Cerebellar nuclear complex (tissue), 1 donor: Measurements from ENCODE around the gene GFRA1.

Source experiments
- DNase-seq, 2 experiments: peaks; one replicate each; lab custom pipeline; 2025; lab: John Stamatoyannopoulos, UW

GFRA1 gene

DNA sequence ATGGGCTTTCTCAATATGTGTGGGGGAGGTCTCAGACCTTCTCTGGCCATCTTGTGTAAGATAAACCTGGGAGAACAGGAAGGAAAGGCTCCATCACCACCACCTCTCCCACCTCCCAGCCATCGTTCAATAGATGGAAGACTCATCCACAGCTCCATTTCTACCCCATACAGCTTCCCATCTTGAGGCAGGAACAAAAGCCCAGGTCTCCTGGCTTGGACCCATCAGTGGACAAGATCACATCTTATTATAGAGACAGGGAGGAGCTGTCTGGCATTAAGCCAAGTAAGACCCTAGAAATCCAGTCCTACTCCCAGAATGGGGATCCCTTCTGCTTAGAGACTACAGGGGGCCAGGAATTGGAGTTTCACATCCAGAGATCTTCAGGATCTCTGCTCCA is 150.3 kb downstream of the GFRA1 start:
- DNase-seq: no peak

- DNase-seq: no peak
Measured at GRCh38 chr10:116121640-116122525, 151.1 kb downstream of the GFRA1 start.

- DNase-seq: no peak
Measured at GRCh38 chr10:116120688-116121455, 152.1 kb downstream of the GFRA1 start.

DNA sequence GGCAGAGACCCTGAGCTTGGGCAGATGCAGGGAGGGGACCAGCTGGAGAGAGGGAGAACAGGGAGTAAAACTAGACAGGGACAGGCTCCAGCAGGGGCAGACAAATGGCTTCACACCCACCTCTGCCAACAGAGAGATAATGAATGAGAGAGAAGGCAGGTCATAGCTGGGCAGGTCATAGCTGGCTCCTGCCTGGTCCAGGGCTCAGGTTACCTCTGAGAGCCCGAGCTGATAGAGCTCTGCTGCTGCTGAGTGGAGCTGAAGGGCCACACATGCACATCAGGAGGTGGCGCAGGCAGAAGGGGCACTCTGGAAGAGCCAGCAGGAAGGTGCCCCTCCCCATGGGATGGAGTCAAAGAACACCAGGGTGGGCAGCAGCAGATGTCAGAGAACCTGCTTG is 154.2 kb downstream of the GFRA1 start:
- DNase-seq: no peak

DNA sequence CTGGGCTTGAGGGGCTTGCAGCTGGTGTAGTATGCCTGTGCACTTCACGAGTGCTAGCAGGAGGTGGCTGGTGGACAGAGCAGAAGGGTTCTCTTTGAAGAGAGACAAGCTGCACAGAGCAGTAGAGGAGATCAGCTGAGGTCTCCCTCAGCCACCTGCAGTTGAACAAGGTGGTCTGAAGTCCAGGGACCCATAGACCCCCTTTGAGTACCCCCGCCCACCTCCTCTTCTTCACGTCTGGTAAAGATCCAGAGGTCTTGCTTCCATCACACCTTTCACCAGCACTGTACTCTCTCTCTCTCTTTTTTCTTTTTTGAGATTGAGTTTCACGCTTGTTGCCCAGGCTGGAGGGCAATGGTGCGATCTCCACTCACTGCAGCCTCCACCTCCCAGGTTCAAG is 157.2 kb downstream of the GFRA1 start:
- no peak for DNase-seq

DNA sequence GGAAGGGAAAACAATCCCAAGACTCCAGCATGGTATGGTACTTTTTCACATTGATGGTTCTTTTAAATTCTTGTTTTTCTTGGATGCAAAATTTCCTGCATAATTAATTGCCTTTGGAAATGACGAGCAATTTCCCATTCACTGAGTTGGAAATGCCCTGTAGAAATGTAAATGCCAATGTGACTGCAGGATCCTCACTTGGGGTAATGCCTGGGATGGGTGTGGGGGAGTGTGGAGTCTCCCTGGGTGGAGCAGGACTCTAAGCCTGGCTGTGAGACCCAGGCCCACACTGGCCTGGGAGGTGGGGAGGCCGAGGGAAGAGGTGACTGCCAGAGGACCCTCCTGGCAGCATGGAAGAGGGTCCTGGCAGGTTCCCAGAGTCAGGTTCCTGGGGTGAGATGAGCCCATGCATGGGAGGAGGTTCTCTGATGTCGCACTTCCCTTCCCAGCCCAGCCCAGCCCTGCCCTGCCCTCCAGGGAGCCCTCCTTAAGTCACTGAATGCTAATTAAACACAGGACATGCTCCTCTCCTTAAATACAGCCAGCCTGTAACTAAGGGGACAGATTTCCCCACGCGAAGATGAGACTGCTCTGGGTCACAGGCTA is 157.9 kb downstream of the GFRA1 start:
- DNase-seq: no peak

DNA sequence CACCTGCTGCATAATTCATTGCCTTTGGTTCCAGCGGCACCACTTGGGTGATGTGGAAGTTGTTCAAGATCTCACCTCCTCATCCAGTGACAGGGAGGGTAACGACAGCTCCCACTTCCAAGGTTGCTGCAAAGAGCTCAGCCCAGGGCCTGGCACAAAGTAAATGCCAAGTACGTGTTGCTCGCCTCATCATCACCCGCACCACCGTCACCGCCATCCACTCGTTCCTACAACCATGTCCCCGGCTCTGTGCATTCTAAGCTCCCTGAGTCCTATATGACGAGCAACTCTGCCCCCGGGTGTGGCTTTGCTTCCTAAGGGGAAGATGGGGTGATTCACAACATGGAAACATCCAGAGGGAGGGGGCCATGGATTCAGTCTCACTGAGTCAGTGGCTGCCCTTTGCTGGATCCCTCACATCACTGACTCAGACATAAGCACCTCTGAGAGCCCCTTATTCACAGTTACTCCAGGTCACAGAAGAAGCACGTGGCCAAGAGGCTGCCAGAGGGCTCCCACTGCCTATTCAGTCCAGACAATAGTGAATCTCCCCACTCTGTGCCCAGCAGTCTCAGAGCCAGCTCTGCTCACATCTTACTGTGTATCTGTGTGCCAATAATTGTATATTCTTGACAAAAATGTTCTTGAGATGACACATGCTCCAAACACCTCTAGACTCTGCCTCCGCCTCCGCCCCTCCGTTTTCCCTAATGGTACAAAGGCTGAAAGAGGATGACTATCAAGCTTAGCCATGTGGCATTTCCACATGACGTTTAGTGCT is 159.1 kb downstream of the GFRA1 start:
- no peak for DNase-seq

- no peak for DNase-seq
Measured at GRCh38 chr10:116112232-116113231, 160.5 kb downstream of the GFRA1 start.

GRCh38 chr10:116111483-116112095 is 161.4 kb downstream of the GFRA1 start:
- DNase-seq: no peak

DNA sequence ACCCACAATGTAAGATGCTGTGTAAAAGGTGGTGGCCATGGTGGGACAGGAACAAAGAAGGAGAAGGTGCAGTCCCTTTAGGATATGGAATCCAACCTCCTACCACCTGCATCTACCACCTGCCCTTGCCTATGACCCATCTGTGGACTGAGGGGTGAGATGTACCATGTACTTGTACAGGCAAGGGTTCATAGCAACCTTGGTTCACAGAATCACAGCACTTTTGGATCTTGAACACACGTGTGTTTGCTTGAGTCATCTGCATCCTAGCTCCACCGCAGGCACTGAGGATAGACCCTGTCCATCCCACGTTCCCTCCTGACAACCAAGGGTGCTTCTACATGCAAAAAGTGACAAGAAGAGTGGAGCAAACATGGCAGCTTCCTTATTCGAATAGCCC is 162.3 kb downstream of the GFRA1 start:
- no peak for DNase-seq

DNA sequence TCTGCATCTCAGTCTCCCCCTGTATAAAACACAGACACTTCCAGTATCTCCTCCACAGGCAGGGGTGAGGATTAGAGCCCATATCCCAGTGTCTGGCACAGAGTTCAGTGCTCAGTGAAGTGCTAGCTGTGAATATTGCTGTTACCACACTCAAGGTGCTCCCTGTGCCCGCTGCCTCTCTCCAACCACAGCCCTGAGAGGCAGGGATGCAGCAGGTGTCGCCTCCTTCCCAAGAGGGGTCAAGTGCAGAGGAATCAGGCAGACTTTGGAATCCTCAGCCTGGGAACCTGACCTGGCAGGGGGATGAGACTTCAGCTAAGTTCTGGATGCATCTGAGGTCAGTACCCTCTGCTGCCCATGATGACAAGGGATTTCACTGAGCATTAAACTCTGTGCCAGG is 163.1 kb downstream of the GFRA1 start:
- DNase-seq: no peak

GRCh38 chr10:116109481-116109880 is 163.5 kb downstream of the GFRA1 start:
- DNase-seq: no peak

- no peak for DNase-seq
Measured at GRCh38 chr10:116108095-116108494, 164.9 kb downstream of the GFRA1 start.

GRCh38 chr10:116106611-116107010 is 166.4 kb downstream of the GFRA1 start:
- DNase-seq: no peak

DNA sequence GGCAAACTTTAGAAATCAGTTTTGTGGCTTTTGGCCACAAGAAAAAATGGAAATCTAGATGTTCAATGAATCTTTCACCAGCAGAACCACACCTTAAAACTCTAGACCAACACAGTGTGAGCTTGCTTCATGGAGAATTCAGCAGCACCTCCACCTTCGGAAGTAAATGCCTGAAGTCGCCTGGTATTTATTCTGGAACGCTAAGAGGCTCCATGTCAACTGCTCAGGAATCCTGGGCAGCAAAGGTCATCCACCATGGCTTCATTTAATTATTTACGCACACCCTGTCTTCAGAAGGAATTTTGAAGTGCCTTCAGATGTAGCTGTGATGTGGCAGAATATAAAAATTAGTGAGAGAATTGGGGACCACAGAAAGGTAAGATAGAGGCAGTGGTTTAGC is 167.7 kb downstream of the GFRA1 start:
- DNase-seq: no peak

DNA sequence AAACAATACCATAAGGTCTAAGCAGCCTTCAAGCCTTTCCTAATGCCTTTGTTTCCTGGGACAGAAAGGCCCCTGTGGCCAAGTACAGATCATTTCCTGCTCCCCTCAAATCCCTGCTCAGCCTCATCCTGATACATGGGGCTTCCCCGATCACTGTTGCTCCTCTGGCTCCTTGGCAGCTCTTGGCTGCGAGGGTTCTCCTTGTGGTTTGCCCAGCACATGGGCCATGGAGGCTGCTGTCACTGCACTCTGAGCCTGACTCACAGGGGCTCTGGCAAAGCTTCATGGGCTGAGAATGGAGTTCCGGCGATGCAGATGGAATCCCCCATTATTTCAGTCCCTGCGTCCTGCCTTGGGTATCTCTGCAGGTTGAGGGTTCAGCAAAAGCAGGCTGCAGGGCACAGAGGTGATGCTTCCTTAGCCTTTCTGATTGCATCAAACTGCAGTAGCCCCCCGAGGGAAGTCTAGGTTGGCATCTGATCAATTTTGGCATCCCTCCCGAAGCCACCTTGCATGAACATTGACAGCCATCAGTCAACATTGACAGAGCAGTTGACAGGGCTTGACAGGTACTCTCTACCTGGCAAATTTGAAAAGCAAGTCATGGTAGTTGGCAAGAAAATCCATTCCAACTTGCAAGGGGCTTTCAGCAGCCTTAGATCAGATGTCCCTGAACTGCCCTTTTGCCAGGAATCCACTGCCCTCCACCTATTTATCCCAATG is 168.6 kb downstream of the GFRA1 start:
- no peak for DNase-seq

DNA sequence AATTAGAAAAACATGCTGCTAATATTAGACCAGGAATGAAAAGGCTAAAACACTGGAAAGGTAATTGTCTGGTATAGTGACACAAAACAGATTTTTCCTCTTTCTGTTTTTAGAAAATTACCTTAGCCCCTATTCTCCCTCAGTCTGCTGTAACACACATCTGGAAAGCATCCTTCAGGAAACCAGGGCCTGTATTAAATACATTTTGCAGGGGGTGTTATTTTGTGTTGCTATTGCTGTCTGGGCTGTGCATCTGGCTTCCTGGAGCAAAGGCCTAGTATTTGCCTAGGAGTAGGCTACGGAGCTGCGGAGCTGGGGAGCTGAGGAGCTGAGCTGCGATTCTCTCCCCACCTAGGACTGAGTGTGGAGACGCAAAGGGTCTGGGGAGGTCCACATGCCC is 169.3 kb downstream of the GFRA1 start:
- DNase-seq: no peak

GRCh38 chr10:116101616-116102315 is 171.2 kb downstream of the GFRA1 start:
- no peak for DNase-seq

DNA sequence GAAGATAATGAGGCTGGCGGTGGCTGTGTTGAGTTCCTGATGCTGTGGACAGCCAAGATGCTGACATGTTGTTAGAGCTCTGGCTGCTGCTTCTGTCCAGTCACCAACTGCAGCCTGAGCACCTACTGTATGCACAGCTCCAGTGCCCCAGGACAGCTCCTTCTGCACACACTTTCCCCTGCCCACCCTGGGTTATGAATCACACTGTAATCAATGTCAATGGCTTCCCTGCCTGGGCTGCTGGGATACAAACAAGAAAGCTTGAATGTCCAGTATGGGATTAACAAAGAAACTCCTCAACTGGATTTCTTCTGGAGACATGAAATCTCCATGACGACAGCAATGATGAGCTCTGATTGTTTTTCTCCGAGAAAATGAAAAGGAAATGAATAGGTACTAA is 172.0 kb downstream of the GFRA1 start:
- no peak for DNase-seq
